Fibroblast of skin of right quadriceps (primary cell): ENCODE data around the gene SLC35E1.
"Not testable (repeated sequence)": the region's sequence is repeated elsewhere in the genome, so short reads cannot be mapped to it uniquely, and the experiment has no call there.

Experiments
- DNase-seq: peaks from one replicate; pipeline ENCODE4 v3.0.0-alpha.2; 2013

The SLC35E1 gene

GRCh38 chr19:16581145-16581970, 9.1 kb upstream of the SLC35E1 start:
- DNase-seq, result no peak

DNA sequence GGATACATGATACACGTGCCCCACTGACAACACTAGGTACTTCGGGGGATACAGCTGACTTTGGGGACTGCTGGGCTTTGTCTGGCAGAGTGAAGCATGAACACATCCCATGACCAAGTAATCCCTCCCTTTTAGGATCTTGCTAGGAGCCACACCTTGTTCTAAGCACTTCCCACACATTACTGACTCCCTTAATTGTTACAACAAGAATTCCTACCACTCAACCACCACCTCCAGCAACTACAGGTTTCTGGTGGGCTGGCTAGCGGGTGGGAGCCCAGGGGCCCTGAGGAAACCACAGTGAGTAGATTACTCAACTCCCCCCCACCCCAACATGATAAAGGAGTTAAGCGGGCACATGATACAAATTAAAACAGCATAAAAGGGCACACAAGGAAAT, 7.2 kb upstream of the SLC35E1 start:
- DNase-seq, result no peak

- DNase-seq, result no peak
Observed at GRCh38 chr19:16577531-16577985, 5.3 kb upstream of the SLC35E1 start.

DNA sequence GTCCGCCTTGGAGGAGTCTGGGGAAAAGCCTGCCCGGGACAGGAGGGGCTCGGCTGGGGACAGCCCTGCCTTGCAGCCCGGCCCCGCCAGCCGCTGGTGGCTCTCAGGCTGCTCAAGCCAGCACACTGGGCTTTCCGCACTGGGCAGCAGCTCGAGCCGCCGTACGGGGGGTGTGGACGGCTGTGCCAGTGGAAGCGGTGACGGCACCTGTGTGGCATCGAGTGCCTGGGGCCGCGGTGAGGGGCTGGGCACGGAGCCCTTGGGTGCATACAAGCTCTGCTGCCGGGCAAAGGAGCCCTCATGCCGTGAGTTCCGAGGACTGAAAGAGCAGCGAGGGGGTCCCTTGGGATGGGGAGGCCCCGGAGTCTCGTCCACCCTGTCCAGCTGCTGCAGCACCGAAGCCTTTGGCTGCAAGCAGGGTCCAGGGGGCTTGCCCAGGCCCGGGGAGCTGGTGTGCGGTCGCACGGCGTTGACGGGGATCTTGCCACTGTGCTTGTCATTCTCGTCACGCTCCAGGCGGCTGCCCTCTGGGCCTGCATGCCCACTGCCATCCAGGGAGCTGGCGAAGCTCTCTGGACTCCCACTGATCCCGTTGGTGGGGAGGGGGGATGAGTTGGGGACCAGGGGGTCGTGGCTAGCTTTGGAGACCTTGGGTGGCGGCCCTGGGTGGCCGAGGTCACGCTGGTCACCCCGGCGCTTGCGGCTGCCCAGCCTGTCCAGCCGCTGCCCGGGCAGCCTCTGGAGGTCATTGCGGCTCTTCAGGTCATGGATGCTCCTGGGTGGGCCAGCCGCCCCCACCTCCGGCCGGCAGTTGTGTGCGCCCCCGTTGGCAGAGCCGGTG, 4.7 kb upstream of the SLC35E1 start:
- DNase-seq, result no peak

- DNase-seq, result no peak
Observed at GRCh38 chr19:16575861-16576689, 3.9 kb upstream of the SLC35E1 start.

DNA sequence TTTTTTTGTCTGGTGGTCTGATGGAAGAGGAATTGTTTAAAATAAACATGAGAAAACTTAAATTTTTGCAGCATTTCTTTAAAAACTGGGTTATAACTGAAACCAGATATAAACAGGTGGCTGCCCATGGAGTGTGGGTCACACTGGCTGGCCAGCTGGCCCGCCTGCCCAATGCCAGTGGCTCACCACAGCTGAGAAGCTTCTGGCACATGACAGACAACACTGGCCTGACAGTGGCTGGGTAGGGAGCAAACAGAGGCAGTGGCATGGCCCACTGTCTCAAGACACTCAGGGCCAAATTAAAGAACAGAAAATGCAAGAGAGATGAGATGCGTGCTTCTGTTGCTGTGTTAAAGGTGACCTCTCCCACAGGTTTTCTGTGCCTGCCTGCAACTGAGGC, 3.1 kb upstream of the SLC35E1 start:
- DNase-seq, result no peak

GRCh38 chr19:16573925-16574324, 1.7 kb upstream of the SLC35E1 start:
- DNase-seq, result no peak

GRCh38 chr19:16573296-16573695, 1.1 kb upstream of the SLC35E1 start:
- DNase-seq, result no peak

DNA sequence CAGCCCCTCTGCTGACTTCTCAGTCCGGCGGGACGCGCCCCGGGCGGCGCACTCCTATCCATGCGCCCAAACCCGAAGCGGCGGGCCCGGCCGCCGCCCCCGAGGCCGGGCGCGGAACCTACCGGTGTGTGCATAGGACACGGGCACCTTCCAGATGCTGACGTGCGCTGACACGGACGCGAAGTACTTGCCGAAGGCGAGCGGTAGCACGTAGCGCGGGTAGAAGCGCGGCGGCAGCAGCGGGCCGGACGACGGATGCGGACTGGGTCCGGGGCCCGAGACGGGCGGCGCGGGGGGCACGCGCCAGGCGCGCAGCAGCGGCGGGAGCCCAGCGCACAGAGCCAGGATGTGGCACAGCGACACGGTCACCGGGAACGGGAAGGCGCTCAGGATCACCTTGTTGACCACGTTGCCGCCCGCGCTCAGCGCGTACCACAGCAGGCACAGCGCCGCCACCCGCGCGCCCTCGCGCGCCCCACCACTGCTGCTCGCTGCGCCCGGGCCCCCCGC, 338 bp downstream of the SLC35E1 start:
- DNase-seq, result no peak

GRCh38 chr19:16571283-16571682, 932 bp downstream of the SLC35E1 start:
- no peak for DNase-seq

DNA sequence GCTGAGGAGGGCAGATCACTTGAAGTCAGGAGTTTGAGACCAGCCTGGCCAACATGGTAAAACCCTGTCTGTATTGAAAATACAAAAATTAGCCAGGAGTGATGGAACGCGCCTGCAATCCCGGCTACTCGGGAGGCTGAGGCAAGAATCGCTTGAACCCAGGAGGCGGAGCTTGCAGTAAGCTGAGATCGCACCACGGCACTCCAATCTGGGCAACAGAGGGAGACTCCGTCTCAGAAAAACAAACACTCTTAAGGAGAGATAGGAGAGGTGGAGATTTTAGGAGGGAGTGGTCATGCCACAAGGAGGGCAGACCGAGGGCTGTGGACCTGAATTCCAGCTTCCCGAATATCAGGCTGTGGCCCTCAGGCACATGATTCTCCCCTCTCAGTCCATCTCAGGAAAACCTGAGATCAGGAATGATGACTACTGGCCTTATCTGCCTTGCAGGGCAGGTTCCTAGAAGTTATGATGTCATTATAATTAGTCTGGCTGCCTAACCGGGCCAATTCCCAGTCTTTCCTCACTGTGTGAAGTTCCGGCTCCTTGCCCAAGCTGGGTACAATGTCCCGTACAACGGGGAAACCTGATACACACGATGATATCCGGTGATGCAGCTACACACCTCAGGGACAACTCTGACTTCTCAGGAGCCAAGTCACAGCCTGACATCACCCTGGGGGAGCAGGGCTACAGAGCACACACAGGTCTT, 2.5 kb downstream of the SLC35E1 start:
- no peak for DNase-seq

DNA sequence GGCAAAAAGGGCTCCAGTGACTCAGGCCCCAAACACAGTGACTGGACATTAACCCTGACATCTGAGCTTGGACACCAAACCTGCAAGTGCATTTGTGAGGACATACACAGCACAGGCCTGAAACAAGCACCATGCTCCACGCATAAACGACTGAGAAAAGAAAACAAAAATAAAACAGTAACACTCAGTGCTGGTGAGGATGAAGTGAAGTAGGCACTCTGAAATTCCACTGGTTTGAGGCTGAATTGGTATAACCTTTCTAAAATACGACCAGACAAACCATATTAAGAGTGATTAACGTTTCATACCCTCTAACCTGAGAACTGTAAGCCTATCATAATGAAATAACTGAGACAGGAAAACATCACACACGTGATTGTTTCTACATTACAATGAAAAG, 5.5 kb downstream of the SLC35E1 start:
- DNase-seq, result no peak

- DNase-seq, result no peak
Observed at GRCh38 chr19:16566161-16566560, 6.1 kb downstream of the SLC35E1 start.

DNA sequence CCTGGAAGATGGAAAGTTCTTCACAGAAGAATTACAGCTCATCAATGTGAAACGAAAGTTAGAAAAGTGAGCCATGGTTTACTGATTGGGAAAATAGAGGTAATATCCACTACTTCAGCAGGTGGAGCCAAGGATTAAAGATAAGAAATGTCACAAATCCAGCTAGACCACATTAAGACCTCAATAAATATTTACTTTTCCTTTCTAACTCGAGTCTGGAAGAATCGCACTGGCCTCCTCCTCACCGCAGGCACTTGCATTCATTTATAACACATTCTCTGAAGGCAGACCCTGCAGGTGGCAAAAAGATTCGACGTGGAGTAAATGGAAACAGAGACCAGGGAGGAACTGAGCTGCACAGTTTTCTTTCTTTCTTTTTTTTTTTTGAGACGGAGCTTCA, 7.4 kb downstream of the SLC35E1 start:
- DNase-seq, result no peak

GRCh38 chr19:16562608-16563025, 9.6 kb downstream of the SLC35E1 start:
- DNase-seq, result no peak

- no peak for DNase-seq
Observed at GRCh38 chr19:16561382-16561781, 10.8 kb downstream of the SLC35E1 start.

- no peak for DNase-seq
Observed at GRCh38 chr19:16559780-16560276, 12.4 kb downstream of the SLC35E1 start.

DNA sequence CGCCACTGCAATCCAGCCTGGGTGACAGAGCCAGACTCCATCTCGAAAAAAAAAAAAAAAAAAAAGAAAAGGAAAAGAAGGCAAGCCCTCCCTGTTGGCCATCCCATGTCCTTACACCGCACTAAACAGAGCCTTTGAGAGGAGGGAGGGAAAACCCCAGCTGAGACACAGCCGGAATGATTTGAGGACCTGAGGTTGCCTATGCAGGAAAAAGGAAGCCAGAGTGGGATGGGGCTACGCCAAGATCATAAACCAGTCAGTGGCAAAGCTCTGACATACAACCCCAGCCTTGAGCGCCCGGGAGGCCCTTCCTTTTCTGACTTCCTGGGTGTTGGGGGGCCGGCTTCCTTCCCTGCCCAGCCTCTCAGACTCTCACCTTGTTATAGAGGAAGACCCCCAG, 17.4 kb downstream of the SLC35E1 start:
- DNase-seq, result no peak

DNA sequence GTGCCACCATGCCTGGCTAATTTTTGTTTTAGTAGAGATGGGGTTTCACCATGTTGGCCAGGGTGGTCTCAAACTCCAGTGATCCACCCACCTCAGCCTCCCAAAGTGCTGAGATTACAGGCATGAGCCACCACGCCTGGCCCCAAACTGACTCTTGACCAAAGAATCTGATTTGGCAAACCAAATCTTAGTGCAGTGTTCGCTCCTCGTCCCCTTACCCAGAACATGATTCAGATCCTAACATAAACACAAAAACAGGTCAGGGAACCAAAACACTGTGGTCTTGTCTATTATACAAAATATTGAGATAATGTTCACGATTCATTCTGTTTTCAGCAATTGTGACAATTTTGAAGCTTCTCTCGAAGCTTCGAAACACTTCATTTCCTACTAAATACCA, 20.3 kb downstream of the SLC35E1 start:
- not testable (repeated sequence) for DNase-seq

DNA sequence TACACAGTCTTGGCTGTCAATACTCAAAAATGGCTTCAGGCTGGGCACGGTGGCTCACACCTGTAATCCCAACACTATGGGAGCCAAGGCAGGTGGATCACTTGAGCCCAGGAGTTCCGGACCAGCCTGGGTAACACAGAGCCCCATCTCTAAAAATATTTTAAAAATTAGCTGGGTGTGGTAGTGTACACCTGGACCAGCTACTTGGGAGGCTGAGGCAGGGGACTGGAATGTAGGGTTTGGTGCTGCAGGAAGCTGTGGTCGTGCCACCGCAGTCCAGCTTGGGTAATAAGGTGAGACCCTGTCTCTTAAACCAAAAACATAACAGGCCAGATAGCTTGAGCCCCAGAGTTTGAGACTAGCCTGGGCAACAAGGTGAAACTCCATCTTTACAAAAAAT, 23.3 kb downstream of the SLC35E1 start:
- no peak for DNase-seq

- DNase-seq, result no peak
Observed at GRCh38 chr19:16544473-16545231, 27.6 kb downstream of the SLC35E1 start.
